Activated CD4-positive, alpha-beta memory T cell treated with anti-CD3 and anti-CD28 coated beads, Interleukin-2, amount 10 ng/mL, durations not matched to agents 7 days and 5 days (primary cell): ENCODE data around the gene OR5M10. TPM values are rescaled to one million over a fixed set of nuclear protein-coding genes. Genes with fewer than 3 reads are reported as not detected.

ENCODE experiments used
- total RNA-seq, 2 experiments: library from RNA; stranded (reverse); gene quantifications; one replicate each; pipeline ENCODE4 v1.2.3, GENCODE V29; 2021

Gene OR5M10
- total RNA-seq, 2 experiments from 2014 or later = not detected

Other genes with a start within 250 kb of the OR5M10 start
- gene OR8K1, start 231.7 kb downstream of the OR5M10 start, total RNA-seq = not detected
- gene OR8J1, start 223.4 kb downstream of the OR5M10 start, total RNA-seq = not detected
- not detected for gene OR8U1, start 202.1 kb downstream of the OR5M10 start, total RNA-seq
- not detected for gene OR5AL1, start 165.0 kb downstream of the OR5M10 start, total RNA-seq
- gene OR5M3, start 104.4 kb downstream of the OR5M10 start, total RNA-seq = not detected
- not detected for gene OR5M8, start 86.4 kb downstream of the OR5M10 start, total RNA-seq
- gene OR5M11, start 34.5 kb downstream of the OR5M10 start, total RNA-seq = not detected
- not detected for gene OR5M1, start 37.2 kb upstream of the OR5M10 start, total RNA-seq
- gene OR5AP2, start 64.7 kb upstream of the OR5M10 start, total RNA-seq = not detected
- not detected for gene OR5AR1, start 86.0 kb upstream of the OR5M10 start, total RNA-seq
- not detected for gene OR9G1, start 121.4 kb upstream of the OR5M10 start, total RNA-seq
- not detected for gene OR9G4, start 171.0 kb upstream of the OR5M10 start, total RNA-seq